G401.6 (cell line): ENCODE results near the gene AAMP.

Source experiments
- FAIRE-seq: peaks from 2 replicates; lab custom pipeline; 2012; peaks lifted over from hg19 to GRCh38; lab: Jason Lieb, UNC

AAMP gene

DNA sequence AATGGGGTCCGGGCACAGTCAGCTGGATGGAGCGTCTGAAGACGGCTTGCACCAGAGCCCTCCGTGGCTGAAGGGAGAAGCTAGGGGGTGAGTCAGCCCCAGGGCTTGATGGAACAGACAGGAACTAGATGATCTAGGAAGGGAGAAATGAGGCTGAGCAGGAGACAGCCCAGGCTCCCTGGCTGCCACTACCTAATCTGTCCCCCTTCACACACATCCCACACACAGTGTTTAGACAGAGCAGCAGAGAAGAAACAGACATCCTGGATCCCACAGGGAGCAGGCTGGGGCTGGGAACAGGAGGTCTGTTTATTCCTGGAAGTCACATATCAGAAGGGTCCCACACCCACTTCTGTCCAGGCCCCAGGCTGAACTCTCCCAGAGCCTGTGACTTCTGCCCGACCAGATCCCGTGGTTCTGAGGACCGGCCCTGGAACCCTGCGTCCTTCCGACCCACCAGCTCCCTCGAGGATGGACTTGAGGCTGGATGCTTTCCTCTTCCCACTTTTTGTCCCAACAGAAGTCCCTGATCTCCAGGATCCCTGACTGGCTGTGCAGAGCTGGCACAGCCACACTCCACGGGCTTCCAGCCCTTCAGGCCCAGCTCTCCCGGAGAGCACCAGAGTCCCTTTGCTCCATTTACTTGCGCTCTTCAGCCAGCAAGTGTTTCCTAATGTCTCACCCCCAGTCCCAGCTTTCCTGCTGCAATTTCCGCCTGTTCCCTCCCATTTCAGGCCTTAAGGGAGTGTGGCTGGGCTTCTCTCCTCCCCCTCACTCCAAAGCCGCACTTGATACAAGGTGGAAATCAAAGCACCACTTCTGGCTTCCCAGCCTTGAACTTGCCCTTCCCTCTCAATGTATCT, 10.6 kb downstream of the AAMP start:
- no peak for FAIRE-seq

DNA sequence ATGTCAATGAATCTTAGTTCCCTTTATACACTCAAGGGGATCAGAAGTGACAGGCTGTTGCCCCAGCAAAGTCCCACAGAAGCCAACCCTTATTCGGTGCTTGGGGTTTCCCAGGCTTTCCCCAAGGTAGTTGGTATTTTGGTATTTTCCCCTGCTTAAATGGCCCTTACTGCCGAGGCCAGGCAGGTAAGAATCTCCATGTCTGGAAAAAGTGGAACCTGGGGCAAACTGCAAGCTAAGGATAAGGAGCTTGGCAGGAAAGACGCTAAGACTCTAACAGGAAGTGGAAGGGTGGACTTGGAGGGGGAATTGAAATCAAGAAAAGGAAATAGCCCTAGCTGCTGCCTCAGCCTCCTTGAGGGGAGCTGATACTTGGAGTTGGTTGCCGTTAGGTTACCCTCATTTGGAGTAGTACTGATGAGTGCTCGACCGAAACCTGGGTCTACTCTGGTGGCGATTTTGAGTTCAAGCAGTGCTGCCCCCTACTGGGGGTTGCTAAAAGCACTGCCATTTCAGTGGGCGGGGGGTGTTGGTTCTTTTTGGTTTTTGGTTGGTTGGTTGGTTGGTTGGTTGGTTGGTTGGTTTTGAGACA, 12.5 kb downstream of the AAMP start:
- FAIRE-seq = no peak

DNA sequence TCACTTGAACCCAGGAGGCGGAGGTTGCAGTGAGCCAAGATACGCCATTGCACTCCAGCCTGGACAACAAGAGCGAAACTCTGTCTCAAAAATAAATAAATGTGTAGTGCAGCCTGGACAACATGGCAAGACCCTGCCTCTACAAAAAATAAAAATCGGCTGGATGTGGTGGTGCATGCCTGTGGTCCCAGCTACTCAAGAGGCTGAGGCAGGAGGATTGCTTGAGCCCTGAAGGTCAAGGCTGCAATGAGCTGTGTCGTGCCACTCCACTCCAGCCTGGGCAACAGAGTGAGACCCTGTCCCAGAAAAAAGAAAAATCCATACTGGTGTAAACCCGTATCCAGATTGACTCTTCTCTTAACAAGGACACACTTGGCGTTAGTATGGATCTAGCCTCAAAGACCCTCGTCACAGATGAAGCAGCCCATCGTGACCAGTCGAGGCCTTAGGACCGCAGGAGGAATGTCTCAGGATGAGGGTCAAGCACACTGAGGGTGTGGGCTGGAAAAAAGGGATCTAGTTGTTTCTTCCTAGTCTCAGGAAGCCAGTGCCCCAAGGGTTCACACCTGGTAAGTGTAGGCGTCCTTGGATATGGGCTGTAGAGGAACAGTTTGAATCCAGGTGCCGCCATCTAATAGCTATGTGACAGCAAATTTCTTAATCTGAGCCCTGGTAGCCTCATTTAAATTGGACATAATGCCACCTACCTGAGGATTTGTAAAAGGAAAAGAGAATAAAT, 13.2 kb downstream of the AAMP start:
- no peak for FAIRE-seq

DNA sequence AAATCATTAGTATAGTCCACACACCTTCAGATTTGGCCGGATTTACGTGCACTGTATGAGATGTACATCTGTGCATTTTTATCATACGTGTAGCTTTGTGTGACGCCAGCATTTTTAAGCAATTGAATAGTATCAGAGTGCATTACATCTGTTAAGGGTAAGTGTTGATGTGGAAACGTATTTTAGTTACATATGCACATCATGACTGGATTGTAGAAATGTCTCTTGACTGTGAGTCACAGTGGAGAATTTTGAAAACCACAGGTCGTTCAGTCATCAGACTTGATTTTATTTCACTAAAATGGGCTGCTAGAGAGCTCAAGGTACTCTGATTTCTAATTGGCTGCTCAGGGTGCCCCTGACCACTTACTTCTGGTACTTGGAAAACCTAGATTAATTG, 14.5 kb downstream of the AAMP start:
- FAIRE-seq = no peak

DNA sequence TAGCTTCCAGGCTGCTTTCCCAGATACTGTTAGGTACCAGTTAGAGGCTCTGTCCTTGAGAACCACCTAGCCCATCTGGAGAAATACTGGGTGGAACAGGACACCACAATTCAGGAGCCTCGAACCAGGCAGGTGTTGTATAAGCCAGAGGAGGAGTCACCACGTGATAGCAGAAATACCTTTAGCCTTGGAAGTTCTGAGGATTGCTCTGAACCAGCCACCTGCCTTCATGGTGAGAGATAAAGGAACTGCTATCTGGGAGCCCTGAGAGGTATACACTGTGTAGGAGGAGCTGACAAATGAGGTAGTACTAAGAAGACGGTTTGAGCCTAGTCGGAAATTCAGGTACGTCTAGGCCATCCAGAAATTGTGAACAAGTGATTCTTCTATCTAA, 16.7 kb downstream of the AAMP start:
- FAIRE-seq = no peak

DNA sequence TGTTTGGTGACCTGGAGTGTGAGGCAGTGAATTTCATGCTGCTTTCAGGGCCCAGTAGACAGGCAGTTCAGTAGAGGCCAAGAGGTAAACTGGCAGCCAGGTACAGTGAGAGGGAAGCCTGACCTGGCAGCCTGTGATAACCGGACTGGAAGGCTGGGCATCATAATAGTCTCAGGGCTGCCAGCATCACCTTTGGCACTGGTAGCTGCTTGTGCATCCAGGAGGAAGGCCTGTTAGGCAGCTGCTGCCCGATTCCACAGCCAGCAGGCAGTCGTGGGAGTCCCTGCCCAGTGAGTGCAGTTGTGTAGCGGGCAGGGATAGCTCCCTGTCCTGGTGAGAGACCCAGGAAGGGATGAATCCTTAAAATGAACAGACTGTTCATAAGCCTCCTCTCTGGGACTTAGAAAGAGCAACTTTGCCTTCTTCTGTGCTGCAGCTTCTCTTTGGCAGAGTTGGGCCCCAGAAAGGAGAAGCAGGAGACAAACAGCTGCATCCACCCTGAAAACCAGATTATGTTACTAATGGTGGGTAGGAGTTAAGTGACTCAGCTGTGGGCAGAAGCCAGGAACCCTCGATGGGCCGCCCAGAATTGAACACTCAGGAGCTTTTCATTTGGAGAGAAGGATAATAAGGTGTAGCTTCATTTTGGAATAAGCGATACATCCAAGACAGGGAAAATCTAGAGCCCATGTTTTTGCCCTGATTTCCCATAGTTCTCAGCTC, 17.3 kb downstream of the AAMP start:
- FAIRE-seq = no peak

DNA sequence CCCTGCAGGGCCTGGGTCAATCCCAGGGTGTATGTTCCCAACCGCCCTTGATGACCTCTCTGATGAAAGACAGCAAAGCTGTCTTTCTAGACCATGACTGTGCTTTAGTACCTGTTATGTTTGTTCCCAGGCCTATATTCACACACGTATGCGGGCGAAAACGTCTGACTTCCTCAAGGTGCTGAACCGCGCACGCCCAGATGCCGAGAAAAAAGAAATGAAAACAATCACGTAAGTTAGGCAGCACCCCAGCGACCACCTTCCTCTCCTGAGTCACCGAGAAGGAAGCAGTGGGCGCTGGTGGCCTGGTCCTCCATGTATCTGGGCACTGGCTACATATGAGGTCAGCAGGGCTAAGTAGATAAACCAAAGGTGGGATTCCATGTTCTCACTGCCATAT, 20.2 kb downstream of the AAMP start:
- no peak for FAIRE-seq

DNA sequence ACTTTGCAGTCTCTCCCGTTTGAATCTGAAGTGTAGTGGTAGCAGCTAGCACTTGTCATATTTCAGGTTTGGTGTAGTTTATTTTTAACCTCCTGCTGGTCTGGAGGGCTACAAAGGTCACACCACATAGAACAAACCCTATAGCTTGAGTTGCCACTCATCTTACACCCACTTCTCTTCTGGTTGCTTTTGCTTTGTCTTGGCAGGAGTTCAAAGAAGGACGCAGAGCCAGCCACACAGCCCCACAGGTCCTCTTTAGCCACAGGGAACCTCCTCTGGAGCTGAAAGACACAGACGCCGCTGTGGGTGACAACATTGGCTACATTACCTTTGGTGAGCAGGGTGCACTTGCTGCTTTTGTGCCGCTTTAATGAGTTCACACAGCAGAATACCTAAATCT, 24.7 kb downstream of the AAMP start:
- FAIRE-seq = no peak

DNA sequence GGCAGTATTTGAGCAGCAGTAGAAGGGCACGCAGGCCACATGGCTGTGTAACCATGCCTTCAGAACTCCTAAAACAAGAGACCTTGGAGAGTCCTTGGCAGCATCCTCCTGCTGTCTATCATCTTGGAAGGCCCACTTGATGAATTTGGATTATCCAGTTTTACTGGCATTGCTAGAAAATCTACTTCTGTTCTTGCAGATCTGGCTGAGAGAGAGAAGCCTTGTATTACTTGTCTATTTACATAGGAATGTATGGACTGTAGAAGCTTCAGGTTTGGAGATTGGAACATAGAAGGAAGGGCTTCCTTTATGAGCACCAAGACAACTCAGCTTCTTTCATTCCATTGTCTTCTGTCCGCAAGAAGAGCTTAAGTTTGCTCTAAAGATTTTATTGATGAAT, 25.3 kb downstream of the AAMP start:
- no peak for FAIRE-seq

DNA sequence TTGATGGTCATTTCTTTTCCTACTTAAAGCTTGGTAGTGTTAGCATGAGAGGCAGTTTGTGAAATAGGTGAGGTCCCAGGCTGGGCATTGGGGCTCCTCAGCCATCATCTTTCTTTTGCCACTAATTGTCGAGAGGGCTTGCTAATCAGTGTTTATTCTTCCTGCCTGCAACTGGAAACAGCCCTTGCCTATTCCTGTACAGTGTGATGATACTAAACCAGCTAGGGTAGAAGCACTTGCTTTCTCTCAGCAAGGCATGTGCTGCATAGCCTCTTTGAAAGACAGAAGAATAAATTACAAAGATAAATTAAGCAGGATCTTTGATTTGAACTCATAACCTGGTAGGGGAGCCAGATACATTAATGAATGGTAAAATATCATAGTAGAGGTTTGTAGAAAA, 25.7 kb downstream of the AAMP start:
- no peak for FAIRE-seq

DNA sequence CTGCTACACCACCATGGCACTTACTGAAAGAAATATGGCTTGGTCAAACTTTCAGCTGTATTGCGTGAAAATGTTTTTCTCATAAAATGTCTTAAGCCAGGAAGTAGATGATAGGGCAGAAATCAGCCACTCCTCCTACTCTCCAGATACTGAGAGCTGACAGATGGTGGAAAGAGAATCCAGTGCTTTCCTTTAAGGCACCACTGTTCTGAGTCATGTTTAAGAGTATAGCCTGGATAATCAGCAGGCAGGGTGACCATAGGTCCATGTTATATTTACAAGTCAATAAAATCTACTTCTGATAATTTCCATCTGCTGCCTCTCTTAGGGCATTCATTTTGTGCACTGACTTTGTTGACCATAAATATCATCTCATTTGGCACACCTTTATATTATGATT, 31.1 kb downstream of the AAMP start:
- FAIRE-seq = no peak

DNA sequence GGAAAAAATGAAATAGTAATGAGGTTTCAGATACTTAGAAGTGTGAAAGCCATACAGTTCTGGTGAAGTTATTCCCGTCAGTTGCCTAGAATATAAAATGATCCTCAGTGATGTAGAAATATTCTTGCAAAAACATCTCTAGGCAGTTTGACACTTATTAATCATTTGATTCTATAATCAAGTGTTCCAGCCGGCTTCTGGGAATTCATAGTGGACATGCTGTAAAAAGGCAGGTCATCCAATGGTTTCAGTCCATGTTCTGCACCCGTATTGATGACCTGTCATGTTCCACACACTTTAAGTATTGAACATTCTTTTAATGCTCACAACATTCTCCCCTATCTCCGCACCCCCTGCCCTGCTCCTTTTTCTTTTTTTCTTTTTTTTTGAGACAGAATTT, 33.1 kb downstream of the AAMP start:
- no peak for FAIRE-seq

DNA sequence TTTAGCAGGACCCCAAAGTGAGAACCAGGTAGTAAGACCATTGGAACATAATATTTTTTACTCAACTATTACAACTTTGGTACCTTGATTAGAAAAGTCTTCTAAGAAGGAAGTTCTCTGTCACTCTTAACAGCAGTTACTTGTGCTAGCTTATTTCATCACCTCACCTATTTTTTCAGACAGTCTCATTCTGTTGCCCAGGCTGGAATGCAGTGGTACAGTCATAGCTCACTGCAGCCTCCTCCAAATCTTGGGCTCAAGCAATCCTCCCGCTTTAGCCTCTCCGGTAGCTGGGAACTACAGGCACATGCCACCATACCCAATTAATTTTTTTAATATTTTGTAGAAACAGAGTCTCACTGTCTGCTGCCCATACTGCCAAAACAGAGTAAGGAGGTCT, 34.9 kb downstream of the AAMP start:
- FAIRE-seq = no peak

DNA sequence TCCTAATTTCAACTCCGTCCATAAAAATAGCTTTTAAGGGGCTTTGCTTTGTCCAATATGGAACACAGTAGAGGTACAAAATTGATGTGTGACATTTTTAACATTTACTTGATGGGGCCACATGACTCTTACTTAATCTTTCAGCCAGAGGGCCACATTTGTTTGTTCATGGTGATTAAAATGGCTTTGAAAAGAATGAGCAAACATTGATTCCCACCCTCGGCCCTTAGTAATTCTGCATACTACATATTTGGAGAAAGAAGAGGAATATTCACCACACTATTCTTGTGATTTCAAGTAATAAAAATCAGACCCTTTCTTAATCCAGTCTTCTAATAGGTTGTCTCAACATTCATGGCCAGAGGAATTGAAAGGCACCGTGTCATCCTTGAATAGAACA, 35.4 kb downstream of the AAMP start:
- FAIRE-seq = no peak

DNA sequence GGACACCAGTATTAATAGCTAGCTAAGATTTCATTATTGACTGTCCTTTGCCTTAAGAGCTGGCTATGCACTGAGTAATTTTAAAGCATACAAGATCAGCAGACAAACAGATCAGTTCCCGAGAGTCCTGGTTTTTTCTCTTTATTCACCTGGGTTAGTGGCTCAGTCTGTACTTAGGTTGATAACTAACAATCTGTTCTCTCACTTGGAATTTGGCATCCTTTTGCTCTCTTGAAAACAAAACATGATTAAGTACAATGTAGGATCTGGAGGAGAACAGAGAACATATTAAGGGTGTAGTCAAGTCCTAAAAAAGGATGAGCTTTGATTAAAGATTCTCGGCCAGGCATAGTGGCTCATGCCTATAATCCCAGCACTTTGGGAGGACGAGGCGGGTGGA, 36.4 kb downstream of the AAMP start:
- no peak for FAIRE-seq

DNA sequence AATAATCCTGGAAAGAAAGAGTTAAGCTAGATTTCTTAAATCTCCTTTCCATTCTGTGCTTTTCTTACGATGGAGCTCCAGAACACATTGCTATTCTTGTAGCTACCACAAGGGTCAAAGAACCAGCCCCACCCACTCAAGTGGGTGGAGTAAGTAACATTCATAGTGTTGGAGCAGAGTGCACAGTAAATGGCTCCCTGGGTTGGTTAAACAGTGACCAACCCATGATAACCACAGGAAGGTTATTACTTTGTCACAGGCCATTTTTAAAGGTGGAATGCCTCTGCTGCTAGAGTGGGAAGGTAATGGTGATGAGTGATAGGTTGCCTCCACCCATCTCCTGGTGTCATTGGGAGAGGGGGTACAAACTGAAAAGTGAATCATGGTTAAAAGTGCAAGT, 39.1 kb downstream of the AAMP start:
- FAIRE-seq = no peak

DNA sequence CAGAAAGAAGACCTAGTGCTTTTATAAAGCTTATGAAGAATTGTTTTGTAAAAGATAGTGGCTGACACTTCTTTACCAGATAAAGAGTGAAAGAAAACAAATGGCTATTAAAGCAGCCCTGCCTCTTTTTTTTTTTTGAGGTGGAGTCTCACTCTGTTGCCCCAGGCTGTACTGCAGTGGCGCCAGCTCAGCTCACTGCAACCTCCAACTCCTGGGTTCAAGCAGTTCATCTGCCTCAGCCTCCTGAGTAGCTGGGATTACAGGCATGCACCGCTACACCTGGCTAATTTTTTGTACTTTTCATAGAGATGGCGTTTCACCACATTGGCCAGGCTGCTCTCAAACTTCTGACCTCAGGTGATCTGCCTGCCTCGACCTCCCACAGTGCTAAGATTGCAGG, 40.1 kb downstream of the AAMP start:
- no peak for FAIRE-seq

DNA sequence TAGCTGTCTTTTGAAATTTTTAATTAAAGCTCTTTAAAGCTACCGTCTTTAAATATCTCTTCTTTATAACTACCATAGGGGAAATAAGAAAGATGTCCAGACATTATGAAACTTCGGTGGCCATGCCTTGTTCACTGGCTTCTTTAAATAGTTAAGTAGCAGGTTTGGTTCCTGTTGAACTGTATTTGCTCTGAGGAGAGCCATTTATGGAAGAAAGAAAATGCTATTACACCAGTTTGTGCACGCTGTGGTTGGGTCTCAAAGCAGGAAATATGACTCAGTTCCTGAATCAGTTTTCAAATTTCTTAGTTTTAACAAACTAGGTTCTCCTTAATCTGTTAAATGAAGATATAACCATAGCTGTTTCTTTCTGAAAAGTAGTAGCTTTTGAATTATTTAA, 40.7 kb downstream of the AAMP start:
- peak; percentile 27 for FAIRE-seq

DNA sequence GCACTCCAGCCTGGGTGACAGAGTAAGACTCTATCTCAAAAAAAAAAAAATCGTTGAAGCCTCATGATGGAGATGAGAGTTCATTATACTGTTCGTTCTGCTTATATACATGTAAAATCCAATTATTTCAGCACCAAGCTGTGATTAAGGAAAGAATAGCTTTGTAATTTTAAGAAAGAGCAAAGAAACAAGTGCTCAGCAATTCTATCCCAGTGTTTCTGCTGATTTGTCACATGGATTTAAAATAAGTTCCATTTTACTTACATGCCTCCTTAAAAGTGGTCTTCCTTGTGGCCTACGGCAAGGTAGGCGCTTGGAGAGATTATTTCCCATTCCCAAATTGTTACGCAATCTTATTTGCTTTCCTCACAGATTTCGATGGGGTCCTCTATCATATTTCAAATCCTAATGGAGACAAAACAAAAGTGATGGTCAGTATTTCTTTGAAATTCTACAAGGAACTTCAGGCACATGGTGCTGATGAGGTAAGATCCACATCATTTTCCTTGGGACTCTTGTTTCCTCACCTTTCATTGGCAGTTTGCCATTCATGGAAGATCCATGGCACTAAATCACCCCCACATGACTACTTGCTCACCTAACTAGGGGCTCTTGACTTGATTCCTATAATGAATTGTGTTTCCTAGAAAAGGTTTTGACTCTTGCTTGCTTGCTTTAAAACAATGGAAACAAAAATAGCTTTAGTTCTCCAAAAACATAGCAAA, 41.4 kb downstream of the AAMP start:
- FAIRE-seq = no peak

DNA sequence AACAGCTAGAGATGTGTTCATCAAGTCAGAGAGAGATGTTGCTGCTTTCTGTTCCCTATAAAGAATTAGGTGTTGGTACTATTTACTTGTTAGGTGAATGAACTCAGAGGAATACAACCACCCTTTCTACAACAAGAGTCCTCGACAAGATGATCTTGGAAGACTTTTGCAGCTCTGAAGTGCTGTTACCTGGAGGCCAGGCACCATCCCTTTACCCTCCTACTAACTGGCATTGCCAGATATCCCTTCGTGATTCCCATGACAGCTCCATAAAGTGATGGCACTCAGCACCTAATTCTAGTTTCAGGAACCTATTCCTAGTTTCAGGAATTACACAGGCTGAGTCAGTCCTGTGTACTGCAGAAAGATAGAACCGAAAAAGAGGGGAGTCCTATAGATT, 43.0 kb downstream of the AAMP start:
- FAIRE-seq = no peak

DNA sequence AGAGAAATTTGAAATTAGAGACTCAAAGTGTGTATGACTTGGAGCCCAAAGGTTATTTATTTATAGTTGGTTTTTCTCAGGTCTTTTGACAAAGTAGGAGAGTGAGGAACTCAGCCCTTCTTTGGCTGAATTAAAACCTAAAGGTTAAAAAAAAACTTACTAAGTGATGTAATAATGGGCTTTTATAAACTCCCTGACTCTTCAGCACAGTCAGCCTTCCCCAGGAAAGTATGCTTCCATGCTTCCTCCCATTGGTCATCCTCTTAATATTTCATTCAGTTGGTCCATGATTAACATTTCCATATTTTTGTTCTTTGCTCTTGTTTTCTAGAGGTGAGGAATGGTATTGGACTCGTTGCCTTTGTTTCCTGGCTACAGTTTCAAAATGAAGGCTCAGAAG, 45.8 kb downstream of the AAMP start:
- FAIRE-seq = no peak

DNA sequence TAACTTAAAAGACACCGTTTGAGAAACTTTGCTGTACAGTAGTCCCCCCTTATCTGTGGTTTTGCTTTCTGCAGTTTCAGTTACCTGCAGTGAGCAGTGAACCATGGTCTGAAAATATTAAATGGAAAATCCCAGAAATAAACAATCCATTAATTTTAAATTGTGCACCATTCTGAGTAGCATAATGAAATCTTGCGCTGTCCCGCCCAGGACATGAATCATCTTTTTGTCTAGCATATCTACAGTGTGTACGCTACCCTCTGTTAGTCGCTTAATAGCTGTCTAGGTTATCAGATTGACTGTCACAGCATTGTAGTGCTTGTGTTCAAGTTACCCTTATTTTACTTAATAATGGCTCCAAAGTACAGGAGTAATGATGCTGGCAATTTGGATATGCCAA, 46.9 kb downstream of the AAMP start:
- FAIRE-seq = no peak
